Esophagus muscularis mucosa (tissue), 4 donors: Measurements from ENCODE around the gene PDGFC.

Experiments used
- EP300 ChIP-seq: sonication (generic); formaldehyde crosslinking; IDR thresholded peaks from one replicate; pipeline ENCODE4 v1.6.1; 2017; ENCODE audit warnings: antibody characterized with exemption
- POLR2A ChIP-seq: fragments of 450-650 bp; IDR thresholded peaks from one replicate; pipeline ENCODE4 v1.6.1; 2017; ENCODE audit warnings: antibody characterized with exemption, moderate library complexity, mild to moderate bottlenecking, low read depth
- POLR2AphosphoS5 ChIP-seq, 2 donors: sonication (generic); formaldehyde crosslinking; IDR thresholded peaks; one replicate each; pipeline ENCODE4 v1.6.1; 2017; ENCODE audit warnings: antibody characterized with exemption in 2 of 2
- TF ChIP-seq, protein P1 (sequence below), 3 experiments: fragments of 200-600 bp in 2 of 3; fragments of 450-650 bp in 1 of 3; sonication (generic) in 2 of 3; IDR thresholded peaks; one replicate each; pipeline ENCODE4 v1.5.1; 2017 to 2019; ENCODE audit warnings: antibody characterized with exemption in 3 of 3, mild to moderate bottlenecking in 2 of 3, moderate library complexity in 1 of 3

DNA sequence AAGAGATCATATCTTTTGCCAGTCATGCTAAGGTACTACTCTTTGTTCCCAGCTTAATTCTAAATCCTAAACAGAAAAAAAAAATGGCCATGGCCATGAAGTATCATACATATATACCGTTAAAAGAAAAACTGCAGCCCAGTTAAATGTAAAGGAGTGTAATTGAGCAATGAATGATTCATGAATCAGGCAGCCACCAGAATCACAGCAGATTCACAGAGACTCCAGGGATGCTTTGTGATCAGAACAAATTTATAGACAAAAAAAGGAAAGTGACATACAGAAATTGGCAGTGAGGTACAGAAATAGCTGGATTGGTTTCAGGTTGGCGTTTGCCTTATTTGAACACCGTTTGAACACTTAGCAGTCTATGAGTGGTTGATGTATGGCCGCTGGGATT lies 42.1 kb upstream of the PDGFC start:
- no peak for TF ChIP-seq EP300
- TF ChIP-seq, protein P1, sequence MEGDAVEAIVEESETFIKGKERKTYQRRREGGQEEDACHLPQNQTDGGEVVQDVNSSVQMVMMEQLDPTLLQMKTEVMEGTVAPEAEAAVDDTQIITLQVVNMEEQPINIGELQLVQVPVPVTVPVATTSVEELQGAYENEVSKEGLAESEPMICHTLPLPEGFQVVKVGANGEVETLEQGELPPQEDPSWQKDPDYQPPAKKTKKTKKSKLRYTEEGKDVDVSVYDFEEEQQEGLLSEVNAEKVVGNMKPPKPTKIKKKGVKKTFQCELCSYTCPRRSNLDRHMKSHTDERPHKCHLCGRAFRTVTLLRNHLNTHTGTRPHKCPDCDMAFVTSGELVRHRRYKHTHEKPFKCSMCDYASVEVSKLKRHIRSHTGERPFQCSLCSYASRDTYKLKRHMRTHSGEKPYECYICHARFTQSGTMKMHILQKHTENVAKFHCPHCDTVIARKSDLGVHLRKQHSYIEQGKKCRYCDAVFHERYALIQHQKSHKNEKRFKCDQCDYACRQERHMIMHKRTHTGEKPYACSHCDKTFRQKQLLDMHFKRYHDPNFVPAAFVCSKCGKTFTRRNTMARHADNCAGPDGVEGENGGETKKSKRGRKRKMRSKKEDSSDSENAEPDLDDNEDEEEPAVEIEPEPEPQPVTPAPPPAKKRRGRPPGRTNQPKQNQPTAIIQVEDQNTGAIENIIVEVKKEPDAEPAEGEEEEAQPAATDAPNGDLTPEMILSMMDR (IDR thresholded peaks at IDR 0.05) = no peak
- no peak for TF ChIP-seq POLR2AphosphoS5 (IDR thresholded peaks at IDR 0.05)
- no peak for TF ChIP-seq POLR2A
